GM19395 (cell line): ENCODE data around the gene SAMD3.
"Not testable (repeated sequence)": the region's sequence is repeated elsewhere in the genome, so short reads cannot be mapped to it uniquely, and the experiment has no call there.

ENCODE experiments used
- ATAC-seq: cut with Tn5 transposase; IDR thresholded peaks from one replicate; pipeline ENCODE4 v1.9.1; 2021; ENCODE audit warnings: mild to moderate bottlenecking, moderate library complexity; ENCODE audit not compliant: unreplicated experiment

Gene SAMD3

DNA sequence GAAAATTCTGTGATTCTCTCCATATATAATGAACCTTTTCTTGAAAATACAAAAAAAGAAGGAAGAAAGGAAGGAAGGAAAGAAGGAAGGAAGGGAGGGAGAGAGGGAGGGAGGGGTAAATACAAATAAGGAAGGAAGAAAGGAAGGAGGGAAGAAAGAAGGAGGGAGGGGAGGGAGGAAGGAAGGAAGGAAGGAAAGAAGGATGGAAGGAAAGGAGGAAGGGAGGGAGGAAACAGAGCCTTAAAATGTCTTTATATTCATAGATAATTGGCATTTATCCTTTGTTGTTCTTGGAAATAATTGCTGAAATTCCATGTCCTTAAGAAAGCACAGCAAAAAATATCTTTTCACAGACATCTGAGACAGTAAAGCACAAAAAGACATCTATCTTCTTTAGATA, 40.3 kb downstream of the SAMD3 start:
- no peak for ATAC-seq

DNA sequence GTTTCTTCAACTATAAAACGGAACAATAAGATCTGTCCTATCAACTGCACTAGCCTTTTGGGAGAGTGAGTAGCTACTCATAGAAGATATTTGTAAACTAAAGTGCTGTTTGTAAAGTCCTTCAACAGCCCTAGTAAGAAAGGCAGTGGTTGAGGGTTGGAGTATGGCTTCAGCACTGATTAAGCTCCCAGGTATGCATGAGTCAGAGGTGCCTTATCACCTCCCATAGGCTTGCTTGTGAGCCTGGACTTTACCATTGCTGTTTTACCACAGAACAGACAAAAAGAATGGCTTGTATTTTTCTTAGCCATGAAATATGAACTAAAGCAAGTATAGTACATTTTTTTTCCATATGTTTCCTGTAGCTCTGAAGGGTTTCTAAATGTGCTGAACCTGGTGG, 44.1 kb downstream of the SAMD3 start:
- no peak for ATAC-seq

DNA sequence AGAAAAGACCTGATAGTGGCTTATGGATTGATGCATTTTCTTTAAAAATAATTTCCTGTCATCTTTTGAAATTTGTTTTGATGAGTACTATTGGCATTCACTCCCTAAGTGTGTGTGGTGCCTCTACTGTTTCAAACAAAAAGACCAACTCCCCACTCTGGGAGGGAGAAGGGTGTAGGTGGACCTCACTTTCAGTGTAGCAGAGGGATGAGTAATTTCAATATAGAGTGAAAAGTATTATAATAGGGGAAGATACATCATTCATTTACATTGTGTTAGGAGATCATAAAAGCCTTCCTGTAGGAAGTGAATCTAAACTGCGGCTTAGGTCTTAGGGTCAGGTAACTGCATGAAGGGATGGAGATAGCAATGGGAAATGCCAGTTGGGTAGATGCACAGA, 46.4 kb downstream of the SAMD3 start:
- no peak for ATAC-seq

DNA sequence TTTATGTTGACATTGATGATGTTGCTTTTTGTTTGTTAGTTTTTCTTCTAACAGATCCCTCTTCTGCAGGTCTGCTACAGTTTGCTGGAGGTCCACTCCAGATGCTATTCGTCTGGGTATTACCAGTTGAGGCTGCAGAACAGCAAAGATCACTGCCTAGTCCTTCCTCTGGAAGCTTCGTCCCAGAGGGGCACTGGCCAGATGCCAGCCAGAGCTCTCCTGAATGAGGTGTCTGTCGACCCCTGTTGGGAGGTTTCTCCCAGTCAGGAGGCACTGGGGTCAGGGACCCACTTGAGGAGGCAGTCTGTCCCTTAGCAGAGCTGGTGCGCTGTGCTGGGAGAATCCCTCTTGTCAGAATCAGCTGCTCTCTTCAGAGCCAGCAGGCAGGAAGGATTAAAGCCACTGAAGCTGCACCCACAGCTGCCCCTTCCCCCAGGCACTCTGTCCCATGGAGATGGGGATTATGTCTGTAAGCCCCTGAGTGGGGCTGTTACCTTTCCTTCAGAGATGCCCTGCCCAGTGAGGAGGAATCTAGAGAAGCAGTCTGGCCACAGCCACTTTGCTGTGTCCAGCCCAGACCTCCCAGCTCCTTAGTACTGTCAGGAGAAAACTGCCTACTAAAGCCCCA, 49.3 kb downstream of the SAMD3 start:
- ATAC-seq = not testable (repeated sequence)

DNA sequence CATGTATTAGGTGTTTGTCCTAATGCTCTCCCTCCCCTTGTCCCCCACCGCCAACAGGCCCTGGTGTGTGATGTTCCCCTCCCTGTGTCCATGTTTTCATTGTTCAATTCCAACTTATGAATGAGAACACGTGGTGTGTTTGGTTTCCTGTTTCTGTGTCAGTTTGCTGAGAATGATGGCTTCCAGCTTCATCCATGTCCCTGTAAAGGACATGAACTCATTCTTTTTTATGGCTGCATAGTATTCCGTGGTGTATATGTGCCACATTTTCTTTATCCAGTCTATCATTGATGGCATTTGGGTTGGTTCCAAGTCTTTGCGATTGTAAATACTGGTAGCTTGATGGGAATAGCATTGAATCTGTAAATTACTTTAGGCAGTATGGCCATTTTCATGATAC, 52.6 kb downstream of the SAMD3 start:
- not testable (repeated sequence) for ATAC-seq

DNA sequence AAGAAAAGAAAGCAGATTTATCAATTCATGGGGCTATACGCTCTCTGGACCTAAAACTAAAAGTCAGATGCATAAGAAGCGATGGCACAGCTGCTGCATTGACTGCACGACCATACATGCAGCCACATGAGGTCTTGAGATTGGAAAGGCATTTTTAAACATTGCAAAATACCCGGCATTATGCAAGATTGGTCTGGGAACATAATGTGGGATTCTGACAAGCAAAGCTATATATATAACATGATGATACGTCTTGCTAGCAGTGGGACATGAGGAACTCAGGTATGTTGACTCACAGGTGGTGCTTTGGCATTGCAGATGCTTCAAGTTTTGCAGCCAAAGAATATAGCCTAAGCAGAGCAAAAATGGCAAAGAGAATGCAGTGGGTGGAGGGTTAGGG, 55.1 kb downstream of the SAMD3 start:
- no peak for ATAC-seq

DNA sequence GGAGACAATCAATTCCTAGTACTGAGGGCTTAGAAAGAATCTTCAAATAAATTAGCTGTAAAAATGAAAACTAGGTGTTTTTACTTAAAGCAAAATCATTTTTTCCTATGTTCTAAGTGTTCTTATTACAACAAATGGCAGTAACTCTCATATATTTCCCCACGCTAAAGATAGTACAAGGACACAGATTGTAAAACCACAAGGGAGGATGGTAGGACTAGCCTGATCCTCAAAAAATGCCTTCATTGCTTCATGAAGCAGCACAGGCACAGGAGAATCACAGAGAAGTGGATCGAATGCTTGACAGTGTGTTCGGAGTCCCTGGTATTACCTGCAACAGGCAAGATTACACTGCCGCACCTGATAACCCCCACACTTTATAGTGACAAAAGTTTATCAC, 58.5 kb downstream of the SAMD3 start:
- no peak for ATAC-seq

DNA sequence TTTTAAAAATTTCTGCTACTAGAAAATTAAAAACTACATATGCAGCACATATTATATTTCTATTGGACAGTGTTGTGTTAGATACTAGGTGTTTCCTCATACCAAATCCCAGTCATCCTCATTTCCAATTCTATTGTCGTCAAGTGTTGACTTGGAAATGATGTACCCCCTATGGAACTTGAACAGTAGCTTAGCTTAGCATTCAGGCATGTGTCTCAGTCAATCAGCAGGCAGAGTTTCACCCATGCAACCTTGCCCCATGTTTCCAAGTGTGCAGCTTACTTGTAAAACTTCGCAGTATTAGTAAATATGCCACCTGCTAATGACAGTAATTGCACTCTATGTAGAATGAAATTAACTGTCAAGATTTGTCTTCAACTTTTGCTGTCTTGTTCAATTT, 59.5 kb downstream of the SAMD3 start:
- ATAC-seq = no peak

DNA sequence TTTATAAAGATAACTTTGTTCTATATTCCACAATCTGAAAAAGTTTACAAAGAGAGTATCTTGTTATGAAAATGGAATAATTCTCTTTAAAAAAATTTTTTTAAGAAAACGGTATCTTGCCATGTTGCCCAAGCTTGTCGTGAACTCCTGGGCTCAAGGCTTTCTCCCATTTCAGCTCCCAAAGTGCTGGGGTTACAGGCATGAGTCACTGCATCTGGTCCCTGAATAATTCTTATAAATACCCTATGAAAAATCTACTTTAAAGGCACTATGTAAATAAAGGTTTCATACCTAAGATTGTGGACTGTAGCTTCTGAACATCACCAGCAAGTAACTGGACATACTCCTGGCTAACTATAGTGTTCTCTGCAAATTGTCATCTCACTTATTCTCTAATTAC, 60.3 kb downstream of the SAMD3 start:
- ATAC-seq = no peak

DNA sequence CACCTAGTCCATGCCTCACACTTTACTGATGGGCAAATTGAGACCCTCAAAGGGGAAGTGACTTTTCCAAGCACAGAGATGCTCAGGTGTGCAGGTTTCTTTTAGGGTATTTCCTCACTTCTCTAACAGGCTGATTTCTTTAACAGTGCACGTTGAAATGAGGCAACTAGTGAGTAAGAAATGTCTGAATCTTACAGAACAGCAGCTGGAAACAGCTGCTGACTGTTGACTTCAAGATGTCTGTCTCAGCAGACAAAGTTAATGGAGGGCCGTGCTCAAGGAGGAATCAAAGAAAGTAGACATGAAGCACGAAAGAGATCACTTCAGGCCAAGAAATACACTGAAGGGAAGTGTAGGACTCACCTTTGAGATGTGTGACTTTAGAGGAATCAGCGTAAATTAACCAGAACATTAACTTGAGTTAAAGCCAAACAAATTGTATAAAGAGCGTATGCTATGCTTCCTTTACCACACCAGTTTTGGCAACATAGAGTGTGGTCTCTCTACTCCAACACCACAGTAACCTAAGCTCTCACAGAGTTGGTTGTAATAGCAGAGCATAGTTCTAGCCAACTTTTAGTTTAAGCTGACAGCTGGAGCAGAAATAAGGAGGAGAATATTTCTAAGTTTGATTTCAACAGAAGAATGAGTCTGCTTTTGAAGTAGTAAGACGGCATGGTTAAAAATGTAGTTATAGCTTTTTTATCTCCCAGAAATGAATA, 60.9 kb downstream of the SAMD3 start:
- ATAC-seq = peak; percentile 49

DNA sequence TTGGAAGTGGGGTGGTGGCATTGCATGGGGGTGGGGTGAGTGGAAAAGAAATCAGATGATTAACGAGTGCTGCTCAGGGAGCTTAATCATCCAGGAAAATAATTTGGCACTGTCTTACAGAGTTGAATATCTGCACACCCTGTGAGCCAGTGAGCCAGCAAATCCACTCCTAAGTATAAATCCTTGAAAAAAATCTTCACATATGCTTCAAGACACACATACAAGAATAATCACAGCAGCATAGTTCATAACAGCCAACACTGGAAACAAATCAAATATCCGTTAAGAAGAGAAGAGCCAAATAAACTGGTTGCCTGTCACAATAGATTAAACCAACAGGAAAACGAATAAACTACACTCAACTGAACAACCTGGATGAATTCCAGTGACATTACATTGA, 62.8 kb downstream of the SAMD3 start:
- no peak for ATAC-seq

DNA sequence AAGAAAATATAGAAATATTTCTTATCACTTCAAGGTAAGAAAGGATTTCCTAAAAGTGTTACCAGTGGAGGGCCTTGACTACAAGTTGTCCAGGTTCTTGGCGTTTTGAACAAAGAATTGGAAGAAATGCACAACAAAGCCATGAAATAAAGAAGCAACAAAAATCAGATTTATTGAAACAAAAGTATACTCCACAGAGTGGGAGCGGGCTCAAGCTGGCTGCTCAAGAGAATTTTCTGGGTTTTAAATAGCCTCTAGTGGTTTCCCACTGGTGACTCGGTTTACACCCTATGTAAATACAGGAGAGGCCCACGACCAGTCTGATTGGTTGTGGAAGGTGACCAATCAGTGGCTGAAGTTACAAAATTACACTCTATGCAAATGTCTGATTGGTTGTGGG, 64.2 kb downstream of the SAMD3 start:
- ATAC-seq = no peak

DNA sequence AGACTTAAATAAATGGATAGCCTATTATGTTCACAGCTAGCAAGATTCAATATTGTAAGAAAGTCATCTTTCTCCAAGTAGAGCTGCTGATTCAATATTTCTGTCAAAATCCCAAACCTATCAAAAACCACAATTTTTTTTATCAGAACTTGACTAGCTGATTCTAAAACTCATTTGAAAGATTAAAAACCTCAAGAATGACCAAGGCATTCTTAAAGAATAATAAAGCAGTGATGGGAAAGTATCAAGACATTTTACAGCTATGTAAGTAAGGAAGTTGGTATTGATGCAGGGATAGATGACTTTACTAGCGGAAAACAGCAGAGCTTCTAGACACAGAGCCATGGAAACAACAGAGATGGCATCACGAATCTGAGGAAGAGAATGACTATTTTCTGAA, 64.7 kb downstream of the SAMD3 start:
- ATAC-seq = no peak

DNA sequence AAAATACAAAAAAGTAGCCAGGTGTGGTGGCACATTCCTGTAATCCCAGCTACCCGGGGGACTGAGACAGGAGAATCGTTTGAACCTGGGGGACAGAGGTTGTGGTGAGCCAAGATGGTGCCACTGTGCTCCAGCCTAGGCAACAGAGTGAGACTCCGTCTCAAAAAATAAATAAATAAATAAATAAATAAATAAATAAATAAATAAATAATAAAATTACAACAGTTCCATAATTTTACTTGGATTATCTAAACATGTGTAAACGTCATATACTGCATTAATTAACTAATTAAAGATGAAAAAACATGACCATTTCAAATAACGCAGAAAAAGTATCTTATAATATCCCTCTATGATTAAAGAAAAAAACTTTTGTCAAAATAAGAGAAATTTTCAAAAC, 65.8 kb downstream of the SAMD3 start:
- no peak for ATAC-seq

DNA sequence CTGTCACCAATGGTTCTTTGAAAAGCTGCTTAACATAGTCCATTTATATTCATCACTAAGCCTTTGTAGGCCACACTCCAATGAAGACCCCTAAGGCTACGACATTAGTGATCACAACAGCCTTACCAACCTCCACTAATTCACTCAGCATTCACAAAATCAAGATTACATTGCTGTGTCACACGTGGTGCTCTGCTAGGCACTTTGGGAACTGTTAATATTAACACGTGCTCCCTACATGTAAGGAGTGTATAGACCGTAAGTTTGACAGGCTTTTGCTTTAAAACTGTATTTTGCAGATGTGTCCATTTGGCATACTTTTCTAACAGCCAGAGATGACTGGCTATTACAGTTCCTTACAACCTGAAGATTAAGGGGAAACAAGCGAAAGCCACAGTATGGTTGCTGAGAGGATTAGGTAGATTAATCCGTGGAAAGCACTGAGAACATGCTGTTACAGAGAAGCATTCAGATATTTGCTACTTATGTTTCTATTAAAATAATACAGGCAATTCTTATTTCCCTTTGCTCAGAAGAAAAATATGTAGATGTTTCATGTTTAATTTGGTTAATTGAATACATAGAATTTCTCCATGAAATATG, 69.7 kb downstream of the SAMD3 start:
- ATAC-seq = no peak

DNA sequence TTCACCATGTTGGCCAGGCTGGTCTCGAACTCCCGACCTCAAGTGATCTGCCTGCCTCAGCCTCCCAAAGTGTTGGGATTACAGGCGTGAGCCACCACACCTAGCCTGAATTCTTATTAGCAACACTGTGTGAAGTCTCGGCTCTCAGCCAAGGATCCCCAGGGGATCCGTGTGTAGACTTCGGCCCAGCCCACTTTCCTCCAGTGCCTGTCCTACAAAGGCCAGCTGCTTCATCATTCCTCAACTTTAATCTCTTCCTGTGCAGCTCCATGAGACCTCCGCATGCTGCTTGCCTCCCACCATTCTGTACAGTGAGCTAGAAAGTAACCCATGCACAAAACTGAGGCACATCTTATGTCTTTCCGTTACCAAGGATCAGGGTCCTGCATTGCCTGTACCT, 71.8 kb downstream of the SAMD3 start:
- no peak for ATAC-seq

DNA sequence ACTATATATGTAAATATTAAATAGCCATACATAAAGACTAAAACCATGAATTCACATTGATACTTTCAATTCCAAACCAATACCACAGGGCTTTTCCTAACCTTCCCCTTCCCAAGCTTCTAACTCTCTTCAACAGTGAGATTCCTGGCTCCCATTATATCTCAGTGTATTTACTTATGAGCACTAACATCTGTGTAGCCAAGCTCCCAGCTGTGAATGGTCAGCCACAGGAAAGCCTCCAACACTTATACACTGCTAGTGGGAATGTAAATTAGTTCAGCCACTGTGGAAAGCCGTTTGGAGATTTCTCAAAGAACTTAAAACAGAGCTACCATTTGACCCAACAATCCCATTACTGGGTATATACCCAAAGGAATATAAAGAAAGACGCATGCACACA, 73.7 kb downstream of the SAMD3 start:
- not testable (repeated sequence) for ATAC-seq

DNA sequence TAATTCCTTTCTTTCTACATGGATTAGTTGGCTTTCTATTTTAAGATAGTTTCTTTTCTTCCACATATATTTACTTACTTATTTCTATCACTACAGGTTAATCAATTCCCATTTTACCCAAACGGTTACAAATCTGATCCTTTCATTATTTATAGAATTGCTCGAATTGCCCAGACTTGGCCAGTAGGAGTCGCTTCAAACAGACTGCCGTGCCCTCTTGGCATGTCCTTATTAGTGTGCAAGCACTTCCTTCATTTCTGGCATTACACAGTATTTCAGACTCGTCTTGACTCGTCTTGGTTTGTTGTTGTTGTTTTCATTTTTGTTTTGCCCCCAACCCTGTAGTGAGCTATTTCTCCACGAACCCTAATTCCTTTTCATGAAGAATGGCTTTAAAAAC, 74.6 kb downstream of the SAMD3 start:
- ATAC-seq = no peak

DNA sequence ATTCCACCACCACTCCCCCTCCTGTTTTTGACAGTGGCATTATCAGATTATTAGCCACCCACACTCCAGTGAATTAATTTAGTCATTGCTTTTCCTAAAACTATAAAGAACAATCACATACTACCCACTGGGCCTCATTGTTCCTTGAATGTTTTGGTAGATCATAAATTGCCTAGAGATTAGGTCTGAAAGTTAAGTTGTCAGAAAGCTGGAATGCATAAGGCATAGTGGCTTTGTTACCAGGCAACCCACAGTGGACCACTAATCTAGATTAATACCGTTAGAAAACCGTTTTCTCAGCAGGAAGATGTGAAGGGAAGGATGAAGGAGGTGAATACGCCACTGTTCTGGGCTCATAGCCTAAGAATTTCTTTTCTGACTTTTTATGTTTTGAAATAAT, 75.6 kb downstream of the SAMD3 start:
- ATAC-seq = no peak

DNA sequence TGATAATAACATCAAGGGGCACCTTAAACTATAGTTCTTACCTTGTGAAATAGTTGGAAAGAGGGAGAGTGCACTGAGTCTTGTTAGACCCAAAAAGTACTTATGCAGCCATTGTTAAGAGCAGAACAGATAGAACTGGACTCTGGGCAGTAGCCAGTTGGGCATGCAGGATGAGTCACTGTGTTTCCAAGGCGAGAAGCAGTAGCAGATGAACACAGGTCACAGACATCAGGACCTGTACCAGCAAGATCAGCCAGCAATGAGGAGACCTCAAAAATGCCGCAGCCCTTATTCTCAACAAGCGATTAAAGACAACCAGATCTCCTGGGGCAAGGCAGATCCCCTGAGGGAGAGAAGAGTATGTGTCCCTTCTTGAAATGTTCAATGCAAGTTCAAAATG, 79.0 kb downstream of the SAMD3 start:
- no peak for ATAC-seq

DNA sequence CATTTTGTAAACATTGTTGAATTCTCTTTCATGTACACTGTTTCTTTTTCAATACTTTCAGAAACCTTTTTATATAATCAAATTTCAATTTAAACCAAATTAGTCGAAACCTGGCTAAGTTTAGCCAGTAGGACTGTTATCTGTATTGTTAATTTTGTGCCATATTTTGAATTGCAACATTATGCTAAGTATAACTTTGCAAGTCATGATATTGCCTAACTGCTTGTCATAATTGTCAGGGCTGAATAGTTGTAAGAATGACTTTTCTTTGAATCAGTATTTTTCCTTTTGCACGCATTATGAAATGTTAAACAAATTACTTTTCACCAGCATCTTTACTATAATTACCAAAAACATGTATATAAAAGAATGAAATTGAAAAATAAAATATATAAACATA, 82.7 kb downstream of the SAMD3 start:
- ATAC-seq = no peak

DNA sequence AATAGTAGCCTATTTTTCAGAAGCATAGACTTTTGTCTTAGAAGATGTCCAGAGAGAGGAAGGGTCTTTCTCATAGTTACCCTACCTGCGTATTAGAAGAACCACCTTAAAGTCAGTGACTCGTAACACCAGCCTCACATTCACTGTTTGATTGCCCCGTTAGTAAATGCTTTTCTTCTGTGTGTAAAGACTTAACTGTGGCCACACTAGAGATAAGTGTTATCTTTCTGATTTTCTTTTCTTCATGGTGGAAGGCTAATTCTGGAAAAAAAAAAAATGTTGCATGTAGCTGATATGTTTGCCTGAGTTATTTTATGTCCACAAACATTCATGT, 83.9 kb downstream of the SAMD3 start:
- peak; percentile 46 for ATAC-seq
